T-helper 1 cell treated with Interleukin-12 subunit alpha and Interleukin-12 subunit beta and Interleukin-4 antibody, amounts not matched to agents 30 μg/mL and 1 μg/mL, for 36 hours (primary cell): Measurements from ENCODE around the gene RAB3IL1.

Experiments
- H3K27ac Mint-ChIP-seq: one replicate; pipeline ENCODE4 v1.8.0; 2021; ENCODE audit warnings: mild to moderate bottlenecking, mixed read lengths
- H3K27me3 Mint-ChIP-seq: one replicate; pipeline ENCODE4 v1.8.0; 2021; ENCODE audit warnings: low read depth, mixed read lengths
- H3K36me3 Mint-ChIP-seq: one replicate; pipeline ENCODE4 v1.8.0; 2021; ENCODE audit warnings: low read depth, mixed read lengths
- H3K4me1 Mint-ChIP-seq: one replicate; pipeline ENCODE4 v1.8.0; 2021; ENCODE audit warnings: low read depth, mixed read lengths
- H3K4me3 Mint-ChIP-seq: one replicate; pipeline ENCODE4 v1.8.0; 2021; ENCODE audit warnings: mild to moderate bottlenecking, moderate library complexity, mixed read lengths
- H3K9me3 Mint-ChIP-seq: one replicate; pipeline ENCODE4 v1.8.0; 2021; ENCODE audit warnings: mixed read lengths

Gene RAB3IL1

DNA sequence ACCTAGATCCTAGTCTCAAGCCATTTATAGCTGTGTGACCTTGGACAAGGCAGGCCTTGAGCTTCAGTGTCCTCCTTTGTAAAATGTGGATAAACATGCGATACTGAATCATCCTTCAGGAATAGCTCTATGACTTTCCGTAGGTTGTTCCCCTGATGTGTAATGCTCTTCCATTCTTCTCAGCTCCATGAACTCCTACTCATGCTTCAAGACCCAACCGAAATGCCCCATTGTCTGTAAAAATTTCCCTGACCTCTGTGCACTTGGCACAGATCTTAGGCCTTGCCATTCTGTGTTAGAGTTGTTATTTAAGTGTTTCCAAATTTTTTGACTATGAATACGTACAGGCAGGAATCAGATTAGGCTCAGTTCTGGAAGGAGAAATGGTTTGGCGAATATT, 29.5 kb upstream of the RAB3IL1 start:
- Mint-ChIP-seq H3K27ac (no peak overlapping the region), H3K36me3 (no peaks in the 10 kb centered on the region), H3K4me3 (no peak overlapping the region), H3K4me1 (no peaks in the 10 kb centered on the region), H3K9me3 (no peaks in the 10 kb centered on the region), H3K27me3 (peaks cover 17% of the 10 kb centered on the region)

DNA sequence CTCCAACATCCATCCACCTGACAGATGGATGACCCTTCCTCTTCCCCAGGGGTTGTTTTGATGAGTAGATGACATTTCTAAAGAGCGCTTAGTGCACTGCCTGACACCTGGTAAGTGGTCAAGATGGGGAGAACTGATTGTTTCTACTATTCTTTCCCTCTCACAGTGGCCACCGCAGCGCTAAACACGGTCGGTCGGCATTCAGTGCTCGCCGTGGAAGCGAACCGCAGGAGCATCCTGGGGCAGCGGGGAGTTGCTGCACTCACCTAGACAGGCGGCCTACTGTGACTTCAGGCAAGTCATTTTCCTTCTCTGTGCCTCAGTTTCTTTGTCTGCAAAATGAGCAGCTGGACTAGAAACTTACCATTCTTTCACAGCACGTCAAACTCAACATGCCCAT, 27.8 kb upstream of the RAB3IL1 start:
- Mint-ChIP-seq H3K27ac (no peak overlapping the region), H3K36me3 (no peaks in the 10 kb centered on the region), H3K27me3 (peaks cover 18% of the 10 kb centered on the region), H3K4me3 (no peak overlapping the region), H3K4me1 (no peaks in the 10 kb centered on the region), H3K9me3 (no peaks in the 10 kb centered on the region)

DNA sequence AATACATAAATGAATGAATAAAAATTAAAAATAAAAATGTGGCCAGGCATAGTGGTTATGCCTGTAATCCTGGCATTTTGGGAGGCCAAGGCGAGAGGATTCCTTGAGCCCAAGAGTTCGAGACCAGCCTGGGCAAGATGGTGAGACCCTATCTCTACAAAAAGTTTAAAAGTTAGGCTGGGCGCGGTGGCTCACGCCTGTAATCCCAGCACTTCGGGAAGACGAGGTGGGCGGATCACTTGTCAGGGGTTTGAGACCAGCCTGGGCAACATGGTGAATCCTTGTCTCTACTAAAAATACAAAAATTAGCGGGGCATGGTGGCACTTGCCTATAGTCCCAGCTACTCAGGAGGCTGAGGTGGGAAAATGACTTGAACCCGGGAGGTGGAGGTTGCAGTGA, 23.1 kb upstream of the RAB3IL1 start:
- Mint-ChIP-seq H3K36me3 (no peaks in the 10 kb centered on the region), H3K9me3 (peaks cover 8% of the 10 kb centered on the region), H3K4me1 (no peaks in the 10 kb centered on the region), H3K27ac (no peak overlapping the region), H3K4me3 (no peak overlapping the region), H3K27me3 (peaks cover 40% of the 10 kb centered on the region)

DNA sequence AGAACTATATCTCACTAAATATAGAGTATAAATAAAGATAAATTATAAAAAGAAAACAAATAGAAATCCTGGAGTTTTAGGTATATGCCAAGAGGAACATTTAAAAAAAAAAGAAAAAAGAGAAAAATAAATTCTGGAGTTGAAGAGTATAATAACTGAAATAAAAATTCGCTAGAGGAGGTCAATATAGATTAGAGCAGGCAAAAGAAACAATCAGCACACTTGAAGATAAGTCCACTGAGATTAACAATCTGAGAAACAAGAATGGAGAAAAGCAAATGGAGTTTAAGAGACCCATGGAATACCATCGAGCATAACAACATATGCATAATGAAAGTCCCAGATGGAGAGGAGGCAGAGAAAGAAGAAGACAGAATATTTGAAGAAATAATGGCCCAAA, 18.5 kb upstream of the RAB3IL1 start:
- Mint-ChIP-seq H3K4me3 (no peak overlapping the region), H3K9me3 (peaks cover 16% of the 10 kb centered on the region), H3K27ac (no peak overlapping the region), H3K4me1 (no peaks in the 10 kb centered on the region), H3K36me3 (no peaks in the 10 kb centered on the region), H3K27me3 (peaks cover 39% of the 10 kb centered on the region)

DNA sequence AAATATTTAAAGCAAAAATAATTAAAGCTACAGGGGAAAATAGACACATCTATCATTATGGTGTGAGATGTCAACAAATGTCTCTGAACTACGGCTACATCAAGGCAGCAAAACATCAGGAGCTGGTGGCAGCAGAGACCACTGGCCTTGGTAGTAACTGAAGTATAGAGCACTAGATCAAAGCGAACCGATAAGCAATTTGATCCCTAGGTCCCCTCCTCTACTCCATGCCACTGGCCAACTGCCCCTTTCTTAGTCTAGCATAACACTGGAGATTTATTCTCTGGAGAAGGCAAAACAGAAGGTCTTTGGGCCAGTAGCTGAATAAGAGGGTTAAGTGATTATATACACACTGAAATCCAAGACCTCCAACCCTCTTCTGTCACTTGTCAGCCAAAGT, 13.6 kb upstream of the RAB3IL1 start:
- H3K9me3 Mint-ChIP-seq: peaks cover 10% of the 10 kb centered on the region
- H3K27me3 Mint-ChIP-seq: peaks cover 30% of the 10 kb centered on the region
- no peaks in the 10 kb centered on the region for H3K36me3 Mint-ChIP-seq
- no peak overlapping the region for H3K27ac Mint-ChIP-seq
- H3K4me3 Mint-ChIP-seq: no peak overlapping the region
- H3K4me1 Mint-ChIP-seq: no peaks in the 10 kb centered on the region

DNA sequence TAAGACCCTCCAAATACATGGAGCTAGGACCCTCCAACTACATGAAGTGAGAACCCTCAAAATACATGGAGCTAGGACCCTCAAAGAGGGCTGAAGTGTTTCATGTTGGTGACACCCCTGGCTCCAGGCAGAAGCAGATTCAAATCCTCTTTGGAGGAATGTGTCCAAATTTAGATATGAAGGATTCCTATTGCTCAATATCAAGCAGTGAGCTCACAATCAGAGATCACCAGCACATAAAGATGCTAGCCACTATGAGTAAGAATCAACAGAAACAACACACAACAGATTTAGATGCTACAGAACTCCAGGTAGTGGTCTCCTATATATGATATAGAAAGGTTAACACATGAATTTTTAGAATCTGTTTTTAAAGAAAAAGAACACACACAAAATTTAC, 11.2 kb upstream of the RAB3IL1 start:
- Mint-ChIP-seq H3K4me1 (no peaks in the 10 kb centered on the region), H3K27me3 (peaks cover 26% of the 10 kb centered on the region), H3K4me3 (no peak overlapping the region), H3K27ac (no peak overlapping the region), H3K36me3 (no peaks in the 10 kb centered on the region), H3K9me3 (peaks cover 7% of the 10 kb centered on the region)

DNA sequence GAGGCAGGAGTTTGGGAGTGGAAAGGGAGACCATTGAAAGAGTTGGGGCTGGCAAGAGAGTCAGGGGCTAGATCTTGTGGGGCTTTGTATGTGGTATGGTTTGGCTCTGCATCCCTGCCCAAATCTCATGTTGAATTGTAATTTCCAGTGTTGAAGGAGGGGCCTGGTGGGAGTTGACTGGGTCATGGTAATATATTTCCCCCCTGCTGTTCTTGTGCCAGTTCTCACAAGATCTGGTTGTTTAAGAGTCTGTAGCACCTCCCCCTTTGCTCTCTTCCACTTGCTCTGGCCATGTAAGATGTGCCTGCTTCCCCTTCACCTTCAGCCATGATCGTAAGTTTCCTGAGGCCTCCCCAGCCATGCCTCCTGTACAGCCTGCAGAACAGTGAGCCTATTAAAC, 10.1 kb upstream of the RAB3IL1 start:
- Mint-ChIP-seq H3K27ac (no peak overlapping the region), H3K36me3 (no peaks in the 10 kb centered on the region), H3K4me1 (no peaks in the 10 kb centered on the region), H3K27me3 (peaks cover 21% of the 10 kb centered on the region), H3K4me3 (no peak overlapping the region), H3K9me3 (no peaks in the 10 kb centered on the region)

DNA sequence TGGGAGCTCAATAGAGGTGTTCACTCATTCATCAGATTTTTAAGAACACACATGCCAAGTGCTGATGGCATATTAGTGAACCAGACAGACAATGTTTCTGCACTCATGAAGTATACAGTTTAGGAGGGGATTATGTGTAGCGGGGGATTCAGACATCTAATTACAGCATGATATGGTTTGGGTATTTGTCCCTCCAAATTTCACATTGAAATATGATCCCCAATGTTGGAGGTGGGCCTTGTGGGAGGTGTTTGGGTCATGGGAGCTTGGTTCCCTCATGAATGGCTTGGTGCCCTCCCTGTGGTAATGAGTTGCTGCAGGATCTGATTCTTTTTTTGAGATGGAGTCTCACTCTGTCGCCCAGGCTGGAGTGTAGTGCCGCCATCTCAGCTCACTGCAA, 8.9 kb upstream of the RAB3IL1 start:
- no peak overlapping the region for H3K27ac Mint-ChIP-seq
- H3K27me3 Mint-ChIP-seq: peaks cover 20% of the 10 kb centered on the region
- H3K4me1 Mint-ChIP-seq: no peaks in the 10 kb centered on the region
- no peak overlapping the region for H3K4me3 Mint-ChIP-seq
- no peaks in the 10 kb centered on the region for H3K9me3 Mint-ChIP-seq
- no peaks in the 10 kb centered on the region for H3K36me3 Mint-ChIP-seq

DNA sequence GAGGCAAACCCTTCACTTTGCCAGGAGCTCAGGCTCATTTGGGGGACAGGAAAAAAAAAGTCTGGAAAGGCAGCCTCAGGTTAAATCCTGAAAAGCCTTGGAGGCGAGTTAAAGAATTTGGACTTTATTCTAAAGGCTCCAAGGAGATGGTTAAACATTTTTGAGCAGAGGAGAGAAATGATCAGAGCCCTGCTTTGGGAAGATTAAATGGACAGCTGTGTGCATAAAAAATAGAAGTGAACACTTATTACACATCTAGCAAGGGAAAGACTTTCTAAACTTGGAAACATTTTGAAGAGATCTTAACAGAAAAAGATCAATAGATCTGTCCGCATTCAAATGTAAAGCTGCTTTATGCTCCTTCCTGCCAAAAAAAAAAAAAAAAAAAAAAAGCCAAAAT, 8.4 kb upstream of the RAB3IL1 start:
- Mint-ChIP-seq H3K4me1 (no peaks in the 10 kb centered on the region), H3K9me3 (no peaks in the 10 kb centered on the region), H3K27me3 (peaks cover 20% of the 10 kb centered on the region), H3K27ac (no peak overlapping the region), H3K4me3 (no peak overlapping the region), H3K36me3 (no peaks in the 10 kb centered on the region)

DNA sequence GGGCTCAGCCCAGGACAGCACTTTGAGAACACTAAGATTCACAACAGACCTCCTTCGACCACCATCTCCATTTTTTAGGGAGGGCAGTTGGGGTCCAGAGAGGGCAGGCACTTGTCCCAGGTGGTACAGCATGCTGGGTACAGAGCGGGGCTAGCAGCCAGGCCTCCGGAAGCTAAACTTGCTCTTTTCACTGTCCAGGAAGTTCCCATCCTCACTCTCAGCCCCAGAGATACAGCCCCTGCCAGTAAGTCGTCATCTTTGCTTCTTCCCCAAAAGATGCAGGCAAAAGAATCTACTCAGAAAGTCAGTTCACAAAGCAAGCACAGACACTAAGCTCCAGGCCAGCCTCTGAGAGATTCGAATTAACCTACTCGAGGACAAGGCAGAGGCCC, 6.7 kb upstream of the RAB3IL1 start:
- Mint-ChIP-seq H3K27ac (no peak overlapping the region), H3K36me3 (no peaks in the 10 kb centered on the region), H3K9me3 (no peaks in the 10 kb centered on the region), H3K4me3 (no peak overlapping the region), H3K4me1 (no peaks in the 10 kb centered on the region), H3K27me3 (peaks cover 28% of the 10 kb centered on the region)

DNA sequence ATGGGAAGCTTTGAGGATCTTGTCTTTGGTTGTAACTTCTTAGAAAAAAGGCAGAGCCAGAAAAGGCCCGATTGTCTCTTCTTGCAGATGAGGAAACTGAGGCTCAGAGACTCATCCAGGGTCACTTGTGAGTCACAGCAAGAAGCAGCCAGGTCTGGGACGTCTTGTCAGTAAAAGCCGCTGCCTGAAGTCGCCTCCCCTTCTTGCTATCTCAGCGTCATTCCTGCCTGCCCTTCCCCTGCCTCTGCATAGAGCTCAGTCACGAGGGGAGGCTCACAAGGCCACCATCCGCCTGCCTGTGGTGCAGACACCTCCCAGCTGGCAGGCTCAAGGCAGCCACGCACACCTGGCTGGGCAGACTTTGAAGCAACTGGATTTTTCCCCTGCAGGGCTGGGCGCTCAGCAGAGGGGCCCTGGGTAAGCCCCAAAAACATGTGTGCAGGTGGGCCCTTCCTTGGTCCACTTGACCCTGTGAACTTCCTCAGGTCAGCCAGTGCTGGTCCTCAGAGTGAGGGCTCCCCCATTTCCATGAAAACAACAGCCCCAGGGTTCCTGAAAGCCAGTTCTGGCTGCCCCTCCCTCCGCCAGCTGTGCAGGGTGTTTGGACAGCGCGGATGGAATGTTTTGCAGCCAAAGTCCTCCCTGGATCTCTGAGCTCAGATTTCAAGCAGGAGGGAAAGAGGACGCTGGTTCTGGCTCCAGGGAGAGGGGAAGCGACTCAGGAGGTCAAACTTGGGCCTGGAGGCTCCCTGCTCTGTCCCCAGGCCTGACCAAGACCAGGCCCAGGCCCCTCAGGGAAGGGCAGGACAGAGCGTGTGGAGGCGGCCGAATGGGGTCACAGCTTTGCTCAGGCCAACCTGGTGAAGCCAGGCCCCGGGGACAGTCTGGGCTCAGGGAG, 6.0 kb upstream of the RAB3IL1 start:
- peaks cover under 1% of the 10 kb centered on the region for H3K4me1 Mint-ChIP-seq

DNA sequence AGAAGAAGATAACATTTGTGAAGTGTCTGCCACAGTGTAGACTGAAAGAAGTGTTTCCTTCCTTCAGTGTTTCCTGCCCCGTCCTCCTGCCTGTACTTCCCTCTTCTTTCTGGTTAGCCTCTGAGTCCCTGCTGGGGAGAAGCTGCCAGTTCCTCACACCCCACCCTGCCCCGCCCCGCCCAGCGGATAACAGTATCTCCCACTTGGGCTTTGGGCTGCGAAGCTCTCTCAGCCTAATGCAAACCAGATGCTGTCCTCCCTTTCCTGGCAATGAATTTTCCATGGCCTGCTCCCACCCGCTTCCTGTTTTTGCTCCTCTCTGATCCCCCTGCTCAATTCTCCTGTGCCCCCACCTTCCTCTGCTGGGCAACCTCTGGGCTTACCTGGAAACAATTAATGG, 5.2 kb upstream of the RAB3IL1 start:
- Mint-ChIP-seq H3K36me3 (peaks cover 5% of the 10 kb centered on the region), H3K4me3 (no peak overlapping the region), H3K9me3 (no peaks in the 10 kb centered on the region), H3K27me3 (peaks cover 41% of the 10 kb centered on the region), H3K27ac (no peak overlapping the region), H3K4me1 (peaks cover 9% of the 10 kb centered on the region)

More for the DNA sequence above, 6.0 kb upstream of the RAB3IL1 start:
- Mint-ChIP-seq H3K27ac (no peak overlapping the region), H3K36me3 (no peaks in the 10 kb centered on the region), H3K9me3 (no peaks in the 10 kb centered on the region), H3K4me3 (no peak overlapping the region), H3K27me3 (peaks cover 35% of the 10 kb centered on the region)

DNA sequence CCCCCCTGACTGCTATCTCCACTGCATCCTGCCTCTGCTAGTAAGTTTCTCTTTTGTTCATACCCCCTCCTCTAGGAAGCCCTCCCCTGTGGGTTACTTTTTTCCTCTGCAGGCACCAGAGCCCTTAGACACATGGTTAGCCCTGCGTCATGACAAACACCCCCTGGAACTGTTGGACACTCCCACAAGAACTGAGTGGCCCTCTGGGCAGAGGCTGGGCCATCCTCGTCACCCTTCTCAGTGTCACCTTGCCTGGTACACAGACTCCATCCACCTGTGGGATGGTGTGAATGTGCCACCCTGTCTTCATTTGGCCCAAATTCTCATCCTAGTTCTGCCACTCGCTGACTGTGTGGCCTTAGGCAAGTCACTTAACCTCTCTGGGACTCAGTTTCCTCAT, 4.1 kb upstream of the RAB3IL1 start:
- H3K27me3 Mint-ChIP-seq: peaks cover 41% of the 10 kb centered on the region

DNA sequence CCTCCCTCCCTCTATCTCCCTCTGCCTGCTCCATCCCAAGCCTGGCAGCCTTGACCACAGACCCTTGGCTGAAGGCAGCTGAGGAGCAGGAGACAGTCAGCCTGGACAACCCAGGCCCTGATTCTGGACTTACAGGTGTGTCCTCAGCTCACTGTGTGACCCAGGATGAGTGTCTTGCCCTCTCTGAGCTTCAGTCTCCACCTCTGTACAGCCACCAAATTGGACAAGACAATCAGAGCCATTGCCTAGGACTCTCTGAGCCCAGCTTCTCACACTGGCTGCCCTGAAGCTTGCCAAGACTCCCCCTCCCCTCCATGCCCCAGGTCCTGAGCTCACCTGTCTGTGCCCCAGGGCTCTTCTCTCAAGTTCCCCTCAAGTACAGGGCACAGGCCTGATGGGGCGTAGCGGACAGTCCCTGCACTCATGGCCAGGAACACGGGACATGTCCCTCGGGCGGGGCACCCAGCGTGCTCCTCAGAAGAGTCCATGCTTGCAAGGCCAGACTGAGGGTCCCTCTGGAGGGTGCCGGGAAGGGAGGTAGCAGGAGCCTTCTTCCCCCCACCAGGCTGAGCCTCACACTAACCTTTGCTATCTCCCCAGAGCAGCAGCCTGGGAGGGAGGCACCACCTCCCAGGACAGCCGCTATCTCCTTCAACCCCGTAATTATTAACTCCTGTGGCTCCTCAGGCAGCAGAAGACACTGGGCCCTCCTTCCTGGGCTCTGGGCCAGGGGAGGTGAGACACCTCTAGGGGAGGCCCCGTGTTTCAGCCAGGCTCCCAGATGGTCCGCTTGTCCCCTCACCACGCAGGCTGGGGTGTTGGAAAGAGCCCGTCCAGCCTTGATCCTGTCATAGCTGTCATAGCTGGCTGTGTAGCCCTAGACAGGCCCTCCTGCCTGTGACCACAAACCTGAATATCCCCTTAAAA, 2.6 kb upstream of the RAB3IL1 start:
- Mint-ChIP-seq H3K27ac (no peak overlapping the region), H3K9me3 (no peaks in the 10 kb centered on the region), H3K4me1 (peaks cover 9% of the 10 kb centered on the region), H3K4me3 (no peak overlapping the region), H3K36me3 (peaks cover 5% of the 10 kb centered on the region), H3K27me3 (peaks cover 45% of the 10 kb centered on the region)

More for the DNA sequence above, 4.1 kb upstream of the RAB3IL1 start:
- no peak overlapping the region for H3K4me3 Mint-ChIP-seq
- H3K27ac Mint-ChIP-seq: no peak overlapping the region
- H3K36me3 Mint-ChIP-seq: peaks cover 5% of the 10 kb centered on the region
- no peaks in the 10 kb centered on the region for H3K9me3 Mint-ChIP-seq
- peaks cover 9% of the 10 kb centered on the region for H3K4me1 Mint-ChIP-seq
